GM23338 (cell line): ENCODE results near the gene PACS1. TPM values are rescaled to one million over a fixed set of nuclear protein-coding genes. Genes with fewer than 3 reads are reported as not detected.

Experiments used
- ATAC-seq: fragments of 200-7000 bp; cut with Tn5 transposase; 3 replicates; pipeline ENCODE4 v1.9.1; 2020
- DNase-seq: peaks from one replicate; pipeline ENCODE4 v3.0.0-alpha.2; 2015; ENCODE audit warnings: low spot score
- H2AFZ ChIP-seq: fragments of 200-600 bp; sonication (generic); 2 replicates; pipeline ENCODE4 v1.8.0; 2016; ENCODE audit warnings: antibody characterized with exemption, mild to moderate bottlenecking, moderate library complexity
- H3F3A ChIP-seq: fragments of 200-600 bp; sonication (generic); replicated peaks from 2 replicates; pipeline ENCODE4 v1.8.0; 2017; ENCODE audit warnings: antibody characterized with exemption, mixed run types, low read depth
- H3K27ac ChIP-seq: fragments of 200-600 bp; sonication (generic); 2 replicates; pipeline ENCODE4 v1.6.1; 2016; ENCODE audit warnings: low read depth
- H3K27me3 ChIP-seq: fragments of 200-600 bp; sonication (generic); 2 replicates; pipeline ENCODE4 v1.8.0; 2016; ENCODE audit warnings: mild to moderate bottlenecking, mixed run types, moderate library complexity; ENCODE audit not compliant: insufficient read depth
- H3K36me3 ChIP-seq: fragments of 200-600 bp; sonication (generic); 2 replicates; pipeline ENCODE4 v1.8.0; 2016; ENCODE audit warnings: mild to moderate bottlenecking; ENCODE audit not compliant: insufficient read depth
- H3K4me1 ChIP-seq: fragments of 200-600 bp; sonication (generic); 2 replicates; pipeline ENCODE4 v1.8.0; 2016; ENCODE audit warnings: mild to moderate bottlenecking, moderate library complexity; ENCODE audit not compliant: insufficient read depth
- H3K4me2 ChIP-seq: fragments of 200-600 bp; sonication (generic); 2 replicates; pipeline ENCODE4 v1.7.1; 2017; ENCODE audit warnings: mixed run types
- H3K4me3 ChIP-seq: fragments of 200-600 bp; sonication (generic); 2 replicates; pipeline ENCODE4 v1.6.1; 2016; ENCODE audit warnings: mixed run types
- H3K79me2 ChIP-seq: fragments of 200-600 bp; sonication (generic); replicated peaks from 2 replicates; pipeline ENCODE4 v1.8.0; 2017; ENCODE audit warnings: mild to moderate bottlenecking; ENCODE audit not compliant: insufficient read depth
- H3K9me2 ChIP-seq: fragments of 200-600 bp; sonication (generic); 2 replicates; pipeline ENCODE4 v1.8.0; 2017; ENCODE audit not compliant: insufficient read depth
- H4K20me1 ChIP-seq: fragments of 200-600 bp; sonication (generic); replicated peaks from 2 replicates; pipeline ENCODE4 v1.8.0; 2017; ENCODE audit warnings: mild to moderate bottlenecking; ENCODE audit not compliant: insufficient read depth
- H3K27ac Mint-ChIP-seq: 2 replicates; pipeline ENCODE4 v1.8.0; 2020; ENCODE audit warnings: inconsistent platforms, mild to moderate bottlenecking, moderate library complexity, mixed read lengths
- H3K27me3 Mint-ChIP-seq: 3 replicates; pipeline ENCODE4 v1.8.0; 2022; ENCODE audit warnings: low read depth, mild to moderate bottlenecking, moderate library complexity, mixed read lengths, inconsistent platforms; ENCODE audit not compliant: insufficient read depth, poor library complexity
- H3K36me3 Mint-ChIP-seq: 3 replicates; pipeline ENCODE4 v1.8.0; 2021; ENCODE audit warnings: low read depth, mild to moderate bottlenecking, inconsistent platforms, moderate library complexity, mixed read lengths
- H3K4me1 Mint-ChIP-seq: 3 replicates; pipeline ENCODE4 v1.8.0; 2020; ENCODE audit warnings: mild to moderate bottlenecking, inconsistent platforms, mixed read lengths
- H3K4me3 Mint-ChIP-seq: 3 replicates; pipeline ENCODE4 v1.8.0; 2021; ENCODE audit warnings: moderate library complexity, mild to moderate bottlenecking, inconsistent platforms, mixed read lengths
- H3K9me3 Mint-ChIP-seq: 3 replicates; pipeline ENCODE4 v1.8.0; 2020; ENCODE audit warnings: moderate library complexity, mild to moderate bottlenecking, inconsistent platforms, mixed read lengths
- CREB1 ChIP-seq: fragments of 250-450 bp; sonication (Bioruptor Pico); IDR thresholded peaks from 2 replicates; pipeline ENCODE4 v1.5.0; 2020; ENCODE audit warnings: low read depth, mild to moderate bottlenecking, moderate library complexity
- EZH2 ChIP-seq: fragments of 200-600 bp; sonication (generic); IDR thresholded peaks from one replicate; pipeline ENCODE4 v1.8.0; 2017; ENCODE audit warnings: antibody characterized with exemption, mild to moderate bottlenecking, low read depth; ENCODE audit not compliant: unreplicated experiment
- EZH2phosphoT487 ChIP-seq: fragments of 200-600 bp; sonication (generic); IDR thresholded peaks from one replicate; pipeline ENCODE4 v1.8.1; 2018; ENCODE audit warnings: antibody characterized with exemption; ENCODE audit not compliant: unreplicated experiment
- JUNB ChIP-seq: IDR thresholded peaks from one replicate; pipeline ENCODE4 v1.6.1; 2016; ENCODE audit warnings: antibody characterized with exemption; ENCODE audit not compliant: unreplicated experiment
- NANOG ChIP-seq: IDR thresholded peaks from 2 replicates; pipeline ENCODE4 v1.6.1; 2016; ENCODE audit warnings: antibody characterized with exemption, borderline replicate concordance
- POLR2AphosphoS5 ChIP-seq: IDR thresholded peaks from 2 replicates; pipeline ENCODE4 v1.6.1; 2016; ENCODE audit warnings: antibody characterized with exemption, low read depth
- STAT1 ChIP-seq: IDR thresholded peaks from one replicate; pipeline ENCODE4 v1.6.1; 2016; ENCODE audit warnings: antibody characterized with exemption; ENCODE audit not compliant: unreplicated experiment
- ZNF114 ChIP-seq: fragments of 250-450 bp; sonication (Bioruptor Pico); IDR thresholded peaks from 2 replicates; pipeline ENCODE4 v1.5.0; 2020; ENCODE audit warnings: mild to moderate bottlenecking, moderate library complexity
- ZNF331 ChIP-seq: fragments of 250-450 bp; sonication (Bioruptor Pico); IDR thresholded peaks from 2 replicates; pipeline ENCODE4 v1.5.0; 2020; ENCODE audit warnings: low read depth, mild to moderate bottlenecking, moderate library complexity
- polyA plus RNA-seq: library from polyadenylated mRNA; unstranded; fragments of >200 nt; fragmentation: Nextera tagmentation; extraction: Ambion mirVana; gene quantifications from 2 replicates; pipeline ENCODE4 v1.2.1, GENCODE V29; 2016
- total RNA-seq: library from RNA; depleted of rRNA; stranded (reverse); fragments of >200 nt; shearing (Covaris generic); gene quantifications from 2 replicates; pipeline ENCODE4 v1.2.3, GENCODE V29; 2014
- TF ChIP-seq, protein P1 (sequence below): fragments of 250-450 bp; sonication (Bioruptor Pico); IDR thresholded peaks from 2 replicates; pipeline ENCODE4 v1.5.0; 2020; ENCODE audit warnings: mild to moderate bottlenecking, moderate library complexity
- TF ChIP-seq, protein P2 (sequence below), 2 experiments: fragments of 200-600 bp in 1 of 2; sonication (generic) in 1 of 2; conservative IDR thresholded peaks; 2 replicates each; pipeline versions ENCODE4 v1.5.1 to v1.6.1; 2016 to 2017; ENCODE audit warnings: antibody characterized with exemption in 2 of 2, low read depth in 2 of 2, mild to moderate bottlenecking in 2 of 2, moderate library complexity in 1 of 2
- TF ChIP-seq, protein P3 (sequence below): IDR thresholded peaks from one replicate; pipeline ENCODE4 v1.6.1; 2018; ENCODE audit warnings: antibody characterized with exemption; ENCODE audit not compliant: unreplicated experiment
- TF ChIP-seq, protein P4 (sequence below): IDR thresholded peaks from 2 replicates; pipeline ENCODE4 v1.6.1; 2016; ENCODE audit warnings: antibody characterized with exemption

Gene PACS1
- total and polyA plus RNA-seq, 2 experiments from 2014 or later, result 8.0 to 37.5 TPM

DNA sequence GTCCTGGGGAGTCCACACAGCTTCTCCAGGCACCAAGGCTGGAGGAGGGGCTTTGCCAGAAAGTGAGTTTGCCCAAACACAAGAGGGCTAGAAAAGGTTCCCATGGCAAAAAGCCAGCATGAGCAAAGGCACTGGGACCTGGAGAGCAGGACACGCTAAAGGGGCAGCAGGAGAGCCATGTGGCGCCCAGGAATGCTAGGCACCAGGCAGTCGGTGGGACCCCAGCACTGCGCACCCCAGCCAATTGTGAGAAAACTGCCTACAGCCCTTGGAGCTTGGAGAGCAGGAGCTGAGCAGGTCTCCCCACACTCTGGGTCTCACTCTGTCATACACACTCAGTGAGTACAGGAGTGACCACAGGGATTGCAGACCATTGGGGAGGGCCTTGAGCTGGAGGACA, 193.2 kb downstream of the PACS1 start (continued):
- TF ChIP-seq EZH2phosphoT487 (no peak), ZNF114 (CRISPR knock-in tag) (no peak), CREB1 (no peak)

DNA sequence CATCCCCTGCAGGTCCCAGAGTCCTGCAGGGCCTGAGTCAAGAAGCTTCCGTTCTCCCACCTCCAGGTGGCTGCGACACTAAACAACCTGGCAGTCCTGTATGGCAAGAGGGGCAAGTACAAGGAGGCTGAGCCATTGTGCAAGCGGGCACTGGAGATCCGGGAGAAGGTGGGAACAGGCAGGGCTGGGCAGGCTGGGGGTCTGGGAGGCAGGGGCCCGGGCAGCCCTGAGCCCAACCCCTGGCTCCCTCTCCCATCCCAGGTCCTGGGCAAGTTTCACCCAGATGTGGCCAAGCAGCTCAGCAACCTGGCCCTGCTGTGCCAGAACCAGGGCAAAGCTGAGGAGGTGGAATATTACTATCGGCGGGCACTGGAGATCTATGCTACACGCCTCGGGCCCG, 193.7 kb downstream of the PACS1 start:
- Histone ChIP-seq H3K36me3 (0 out of 2 replicates have a peak, but pooled peaks cover 9% of the 10 kb centered on the region), H3K4me2 (no peak overlapping the region), H3K4me3 (no peak overlapping the region), H3K79me2 (peaks cover 10% of the 10 kb centered on the region; the same call in 1 of the 2 replicates), H4K20me1 (peaks cover 8% of the 10 kb centered on the region; the same call in 1 of the 2 replicates), H3K4me1 (peaks cover 6% of the 10 kb centered on the region), H3F3A (peaks cover 11% of the 10 kb centered on the region), H3K27me3 (no peaks in the 10 kb centered on the region), H2AFZ (no peak overlapping the region), H3K9me2 (no peaks in the 10 kb centered on the region), H3K27ac (no peak overlapping the region)
- H3K4me3 Mint-ChIP-seq, result no peak overlapping the region
- H3K4me1 Mint-ChIP-seq, result peaks cover 12% of the 10 kb centered on the region
- no peak overlapping the region for H3K27ac Mint-ChIP-seq
- H3K36me3 Mint-ChIP-seq, result peaks cover 43% of the 10 kb centered on the region
- no peak for TF ChIP-seq ZNF331 (CRISPR knock-in tag)
- no peak for TF ChIP-seq EZH2phosphoT487
- TF ChIP-seq POLR2AphosphoS5, result no peak
- no peak for TF ChIP-seq EZH2
- no peak for TF ChIP-seq CREB1
- TF ChIP-seq, protein P1, sequence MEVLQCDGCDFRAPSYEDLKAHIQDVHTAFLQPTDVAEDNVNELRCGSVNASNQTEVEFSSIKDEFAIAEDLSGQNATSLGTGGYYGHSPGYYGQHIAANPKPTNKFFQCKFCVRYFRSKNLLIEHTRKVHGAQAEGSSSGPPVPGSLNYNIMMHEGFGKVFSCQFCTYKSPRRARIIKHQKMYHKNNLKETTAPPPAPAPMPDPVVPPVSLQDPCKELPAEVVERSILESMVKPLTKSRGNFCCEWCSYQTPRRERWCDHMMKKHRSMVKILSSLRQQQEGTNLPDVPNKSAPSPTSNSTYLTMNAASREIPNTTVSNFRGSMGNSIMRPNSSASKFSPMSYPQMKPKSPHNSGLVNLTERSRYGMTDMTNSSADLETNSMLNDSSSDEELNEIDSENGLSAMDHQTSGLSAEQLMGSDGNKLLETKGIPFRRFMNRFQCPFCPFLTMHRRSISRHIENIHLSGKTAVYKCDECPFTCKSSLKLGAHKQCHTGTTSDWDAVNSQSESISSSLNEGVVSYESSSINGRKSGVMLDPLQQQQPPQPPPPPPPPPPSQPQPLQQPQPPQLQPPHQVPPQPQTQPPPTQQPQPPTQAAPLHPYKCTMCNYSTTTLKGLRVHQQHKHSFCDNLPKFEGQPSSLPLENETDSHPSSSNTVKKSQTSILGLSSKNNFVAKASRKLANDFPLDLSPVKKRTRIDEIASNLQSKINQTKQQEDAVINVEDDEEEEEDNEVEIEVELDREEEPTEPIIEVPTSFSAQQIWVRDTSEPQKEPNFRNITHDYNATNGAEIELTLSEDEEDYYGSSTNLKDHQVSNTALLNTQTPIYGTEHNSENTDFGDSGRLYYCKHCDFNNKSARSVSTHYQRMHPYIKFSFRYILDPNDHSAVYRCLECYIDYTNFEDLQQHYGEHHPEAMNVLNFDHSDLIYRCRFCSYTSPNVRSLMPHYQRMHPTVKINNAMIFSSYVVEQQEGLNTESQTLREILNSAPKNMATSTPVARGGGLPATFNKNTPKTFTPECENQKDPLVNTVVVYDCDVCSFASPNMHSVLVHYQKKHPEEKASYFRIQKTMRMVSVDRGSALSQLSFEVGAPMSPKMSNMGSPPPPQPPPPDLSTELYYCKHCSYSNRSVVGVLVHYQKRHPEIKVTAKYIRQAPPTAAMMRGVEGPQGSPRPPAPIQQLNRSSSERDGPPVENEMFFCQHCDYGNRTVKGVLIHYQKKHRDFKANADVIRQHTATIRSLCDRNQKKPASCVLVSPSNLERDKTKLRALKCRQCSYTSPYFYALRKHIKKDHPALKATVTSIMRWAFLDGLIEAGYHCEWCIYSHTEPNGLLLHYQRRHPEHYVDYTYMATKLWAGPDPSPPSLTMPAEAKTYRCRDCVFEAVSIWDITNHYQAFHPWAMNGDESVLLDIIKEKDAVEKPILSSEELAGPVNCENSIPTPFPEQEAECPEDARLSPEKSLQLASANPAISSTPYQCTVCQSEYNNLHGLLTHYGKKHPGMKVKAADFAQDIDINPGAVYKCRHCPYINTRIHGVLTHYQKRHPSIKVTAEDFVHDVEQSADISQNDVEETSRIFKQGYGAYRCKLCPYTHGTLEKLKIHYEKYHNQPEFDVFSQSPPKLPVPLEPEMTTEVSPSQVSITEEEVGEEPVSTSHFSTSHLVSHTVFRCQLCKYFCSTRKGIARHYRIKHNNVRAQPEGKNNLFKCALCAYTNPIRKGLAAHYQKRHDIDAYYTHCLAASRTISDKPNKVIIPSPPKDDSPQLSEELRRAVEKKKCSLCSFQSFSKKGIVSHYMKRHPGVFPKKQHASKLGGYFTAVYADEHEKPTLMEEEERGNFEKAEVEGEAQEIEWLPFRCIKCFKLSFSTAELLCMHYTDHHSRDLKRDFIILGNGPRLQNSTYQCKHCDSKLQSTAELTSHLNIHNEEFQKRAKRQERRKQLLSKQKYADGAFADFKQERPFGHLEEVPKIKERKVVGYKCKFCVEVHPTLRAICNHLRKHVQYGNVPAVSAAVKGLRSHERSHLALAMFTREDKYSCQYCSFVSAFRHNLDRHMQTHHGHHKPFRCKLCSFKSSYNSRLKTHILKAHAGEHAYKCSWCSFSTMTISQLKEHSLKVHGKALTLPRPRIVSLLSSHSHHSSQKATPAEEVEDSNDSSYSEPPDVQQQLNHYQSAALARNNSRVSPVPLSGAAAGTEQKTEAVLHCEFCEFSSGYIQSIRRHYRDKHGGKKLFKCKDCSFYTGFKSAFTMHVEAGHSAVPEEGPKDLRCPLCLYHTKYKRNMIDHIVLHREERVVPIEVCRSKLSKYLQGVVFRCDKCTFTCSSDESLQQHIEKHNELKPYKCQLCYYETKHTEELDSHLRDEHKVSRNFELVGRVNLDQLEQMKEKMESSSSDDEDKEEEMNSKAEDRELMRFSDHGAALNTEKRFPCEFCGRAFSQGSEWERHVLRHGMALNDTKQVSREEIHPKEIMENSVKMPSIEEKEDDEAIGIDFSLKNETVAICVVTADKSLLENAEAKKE (CRISPR knock-in tag), result no peak
- no peak for TF ChIP-seq ZNF114 (CRISPR knock-in tag)
- TF ChIP-seq JUNB, result no peak
- TF ChIP-seq STAT1, result no peak
- TF ChIP-seq, protein P2, sequence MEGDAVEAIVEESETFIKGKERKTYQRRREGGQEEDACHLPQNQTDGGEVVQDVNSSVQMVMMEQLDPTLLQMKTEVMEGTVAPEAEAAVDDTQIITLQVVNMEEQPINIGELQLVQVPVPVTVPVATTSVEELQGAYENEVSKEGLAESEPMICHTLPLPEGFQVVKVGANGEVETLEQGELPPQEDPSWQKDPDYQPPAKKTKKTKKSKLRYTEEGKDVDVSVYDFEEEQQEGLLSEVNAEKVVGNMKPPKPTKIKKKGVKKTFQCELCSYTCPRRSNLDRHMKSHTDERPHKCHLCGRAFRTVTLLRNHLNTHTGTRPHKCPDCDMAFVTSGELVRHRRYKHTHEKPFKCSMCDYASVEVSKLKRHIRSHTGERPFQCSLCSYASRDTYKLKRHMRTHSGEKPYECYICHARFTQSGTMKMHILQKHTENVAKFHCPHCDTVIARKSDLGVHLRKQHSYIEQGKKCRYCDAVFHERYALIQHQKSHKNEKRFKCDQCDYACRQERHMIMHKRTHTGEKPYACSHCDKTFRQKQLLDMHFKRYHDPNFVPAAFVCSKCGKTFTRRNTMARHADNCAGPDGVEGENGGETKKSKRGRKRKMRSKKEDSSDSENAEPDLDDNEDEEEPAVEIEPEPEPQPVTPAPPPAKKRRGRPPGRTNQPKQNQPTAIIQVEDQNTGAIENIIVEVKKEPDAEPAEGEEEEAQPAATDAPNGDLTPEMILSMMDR (conservative IDR thresholded peaks at IDR 0.05; ENCODE audit: low read depth in 2 of 2), result no peak
- TF ChIP-seq, protein P3, sequence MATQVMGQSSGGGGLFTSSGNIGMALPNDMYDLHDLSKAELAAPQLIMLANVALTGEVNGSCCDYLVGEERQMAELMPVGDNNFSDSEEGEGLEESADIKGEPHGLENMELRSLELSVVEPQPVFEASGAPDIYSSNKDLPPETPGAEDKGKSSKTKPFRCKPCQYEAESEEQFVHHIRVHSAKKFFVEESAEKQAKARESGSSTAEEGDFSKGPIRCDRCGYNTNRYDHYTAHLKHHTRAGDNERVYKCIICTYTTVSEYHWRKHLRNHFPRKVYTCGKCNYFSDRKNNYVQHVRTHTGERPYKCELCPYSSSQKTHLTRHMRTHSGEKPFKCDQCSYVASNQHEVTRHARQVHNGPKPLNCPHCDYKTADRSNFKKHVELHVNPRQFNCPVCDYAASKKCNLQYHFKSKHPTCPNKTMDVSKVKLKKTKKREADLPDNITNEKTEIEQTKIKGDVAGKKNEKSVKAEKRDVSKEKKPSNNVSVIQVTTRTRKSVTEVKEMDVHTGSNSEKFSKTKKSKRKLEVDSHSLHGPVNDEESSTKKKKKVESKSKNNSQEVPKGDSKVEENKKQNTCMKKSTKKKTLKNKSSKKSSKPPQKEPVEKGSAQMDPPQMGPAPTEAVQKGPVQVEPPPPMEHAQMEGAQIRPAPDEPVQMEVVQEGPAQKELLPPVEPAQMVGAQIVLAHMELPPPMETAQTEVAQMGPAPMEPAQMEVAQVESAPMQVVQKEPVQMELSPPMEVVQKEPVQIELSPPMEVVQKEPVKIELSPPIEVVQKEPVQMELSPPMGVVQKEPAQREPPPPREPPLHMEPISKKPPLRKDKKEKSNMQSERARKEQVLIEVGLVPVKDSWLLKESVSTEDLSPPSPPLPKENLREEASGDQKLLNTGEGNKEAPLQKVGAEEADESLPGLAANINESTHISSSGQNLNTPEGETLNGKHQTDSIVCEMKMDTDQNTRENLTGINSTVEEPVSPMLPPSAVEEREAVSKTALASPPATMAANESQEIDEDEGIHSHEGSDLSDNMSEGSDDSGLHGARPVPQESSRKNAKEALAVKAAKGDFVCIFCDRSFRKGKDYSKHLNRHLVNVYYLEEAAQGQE, result no peak
- TF ChIP-seq, protein P4, sequence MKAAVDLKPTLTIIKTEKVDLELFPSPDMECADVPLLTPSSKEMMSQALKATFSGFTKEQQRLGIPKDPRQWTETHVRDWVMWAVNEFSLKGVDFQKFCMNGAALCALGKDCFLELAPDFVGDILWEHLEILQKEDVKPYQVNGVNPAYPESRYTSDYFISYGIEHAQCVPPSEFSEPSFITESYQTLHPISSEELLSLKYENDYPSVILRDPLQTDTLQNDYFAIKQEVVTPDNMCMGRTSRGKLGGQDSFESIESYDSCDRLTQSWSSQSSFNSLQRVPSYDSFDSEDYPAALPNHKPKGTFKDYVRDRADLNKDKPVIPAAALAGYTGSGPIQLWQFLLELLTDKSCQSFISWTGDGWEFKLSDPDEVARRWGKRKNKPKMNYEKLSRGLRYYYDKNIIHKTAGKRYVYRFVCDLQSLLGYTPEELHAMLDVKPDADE, result no peak
- TF ChIP-seq NANOG, result no peak
- DNase-seq, result no peak
- no peak for ATAC-seq
- peaks cover 10% of the 10 kb centered on the region for H3K27me3 Mint-ChIP-seq
- H3K9me3 Mint-ChIP-seq, result no peaks in the 10 kb centered on the region
